GM21737 (cell line): ENCODE data around the gene SEZ6L.

ENCODE experiments used
- ATAC-seq: cut with Tn5 transposase; IDR thresholded peaks from one replicate; pipeline ENCODE4 v1.9.1; 2021; ENCODE audit warnings: mild to moderate bottlenecking, moderate library complexity; ENCODE audit not compliant: unreplicated experiment

The SEZ6L gene

GRCh38 chr22:26291940-26292666, 122.8 kb downstream of the SEZ6L start:
- no peak for ATAC-seq

- ATAC-seq = no peak
These were observed 123.4 kb downstream of the SEZ6L start for GRCh38 chr22:26292667-26292995.

GRCh38 chr22:26295563-26296126, 126.4 kb downstream of the SEZ6L start:
- ATAC-seq = no peak

- ATAC-seq = no peak
These were observed 129.5 kb downstream of the SEZ6L start for GRCh38 chr22:26298605-26299310.

GRCh38 chr22:26302726-26303125, 133.5 kb downstream of the SEZ6L start:
- no peak for ATAC-seq

GRCh38 chr22:26303475-26303874, 134.2 kb downstream of the SEZ6L start:
- ATAC-seq = no peak

- no peak for ATAC-seq
These were observed 135.5 kb downstream of the SEZ6L start for GRCh38 chr22:26304730-26305129.

GRCh38 chr22:26308467-26308866, 139.2 kb downstream of the SEZ6L start:
- no peak for ATAC-seq

- no peak for ATAC-seq
These were observed 141.4 kb downstream of the SEZ6L start for GRCh38 chr22:26310616-26311015.

- no peak for ATAC-seq
These were observed 144.0 kb downstream of the SEZ6L start for GRCh38 chr22:26313291-26313690.

- no peak for ATAC-seq
These were observed 144.9 kb downstream of the SEZ6L start for GRCh38 chr22:26314171-26314570.

- ATAC-seq = no peak
These were observed 145.4 kb downstream of the SEZ6L start for GRCh38 chr22:26314656-26315055.

GRCh38 chr22:26316732-26317285, 147.5 kb downstream of the SEZ6L start:
- no peak for ATAC-seq

- no peak for ATAC-seq
These were observed 149.7 kb downstream of the SEZ6L start for GRCh38 chr22:26318975-26319374.

- ATAC-seq = no peak
These were observed 151.2 kb downstream of the SEZ6L start for GRCh38 chr22:26320447-26320846.

- ATAC-seq = no peak
These were observed 152.2 kb downstream of the SEZ6L start for GRCh38 chr22:26321469-26321913.

- ATAC-seq = no peak
These were observed 153.1 kb downstream of the SEZ6L start for GRCh38 chr22:26322179-26322905.

- ATAC-seq = no peak
These were observed 153.8 kb downstream of the SEZ6L start for GRCh38 chr22:26323013-26323412.

GRCh38 chr22:26324150-26324549, 154.9 kb downstream of the SEZ6L start:
- ATAC-seq = no peak

- ATAC-seq = no peak
These were observed 156.4 kb downstream of the SEZ6L start for GRCh38 chr22:26325641-26326040.

- ATAC-seq = no peak
These were observed 157.5 kb downstream of the SEZ6L start for GRCh38 chr22:26326803-26327202.
